Erythroblast (primary cell): Measurements from ENCODE around the gene HEATR5B.

ENCODE experiments used
- GATA1 ChIP-seq: IDR thresholded peaks from 2 replicates; pipeline ENCODE4 v1.6.1; 2011; ENCODE audit warnings: low read depth, mild to moderate bottlenecking, control low read depth, low read length, moderate library complexity
- POLR2A ChIP-seq: IDR thresholded peaks from 2 replicates; pipeline ENCODE4 v1.6.1; 2011; ENCODE audit warnings: mild to moderate bottlenecking, low read length

- TF ChIP-seq POLR2A (no peak), GATA1 (no peak)
These were observed 33.4 kb upstream of the HEATR5B start for GRCh38 chr2:37117566-37117965.
